ENCODE data around the gene AFAP1.

The AFAP1 gene

GRCh38 chr4:7721984-7722551 is 217.6 kb downstream of the AFAP1 start:
- no peak for TF ChIP-seq GATA2 (IDR thresholded peaks at IDR 0.05; ENCODE audit: low read depth, low read length)
- TF ChIP-seq GATA3 (IDR thresholded peaks at IDR 0.05; ENCODE audit: low read depth, low read length), result no peak

GRCh38 chr4:7719354-7720174 is 220.1 kb downstream of the AFAP1 start:
- TF ChIP-seq GATA3 (IDR thresholded peaks at IDR 0.05; ENCODE audit: low read depth, low read length) (no peak), GATA2 (IDR thresholded peaks at IDR 0.05; ENCODE audit: low read depth, low read length) (no peak)

DNA sequence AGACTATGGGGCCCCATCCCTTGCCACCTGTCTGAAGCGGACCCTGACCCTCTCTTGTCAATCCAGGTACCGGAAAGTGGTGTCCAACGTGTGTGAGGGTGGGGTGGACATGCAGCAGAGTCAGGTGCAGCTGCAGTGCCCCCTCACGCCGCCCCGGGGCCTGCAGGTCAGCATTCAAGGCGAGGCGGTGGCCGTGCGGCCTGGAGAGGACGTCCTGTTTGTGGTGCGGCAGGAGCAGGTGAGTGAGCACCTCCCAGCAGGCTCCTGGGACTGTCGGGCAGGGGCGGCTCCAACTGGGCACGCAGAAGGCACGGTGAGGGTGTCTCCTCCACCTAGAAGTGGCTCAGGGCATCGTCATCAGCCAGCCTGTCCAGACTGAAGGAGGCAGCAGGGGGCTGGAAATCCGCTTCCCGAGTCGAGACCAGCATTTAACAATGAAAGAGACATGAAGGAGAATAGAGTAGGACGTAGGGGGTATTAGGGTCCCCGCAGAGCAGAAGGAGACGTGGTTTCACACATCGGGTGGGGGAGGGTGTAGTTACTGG is 221.6 kb downstream of the AFAP1 start:
- TF ChIP-seq GATA2 (IDR thresholded peaks at IDR 0.05; ENCODE audit: low read depth, low read length) (no peak), GATA3 (IDR thresholded peaks at IDR 0.05; ENCODE audit: low read depth, low read length) (no peak)

DNA sequence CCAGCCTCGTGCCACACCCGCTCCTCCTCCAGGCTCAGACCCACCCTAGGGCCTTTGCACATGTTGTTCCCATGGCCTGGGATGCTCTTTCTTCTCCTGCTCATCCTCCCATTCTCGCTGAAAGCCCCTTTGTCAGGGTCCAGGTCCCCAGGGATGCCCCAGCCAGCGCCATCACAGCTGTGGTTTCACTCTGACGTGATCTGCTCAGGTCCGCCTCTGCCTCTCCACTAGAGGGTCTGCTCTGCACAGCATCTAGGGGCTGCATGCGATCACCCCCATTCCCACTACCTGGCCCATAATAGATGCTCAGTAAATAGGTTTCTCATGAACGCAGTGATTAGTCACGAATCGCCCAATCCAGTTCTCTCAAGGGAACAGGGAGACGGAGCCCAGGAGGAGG is 222.5 kb downstream of the AFAP1 start:
- TF ChIP-seq GATA3 (IDR thresholded peaks at IDR 0.05; ENCODE audit: low read depth, low read length) (no peak), GATA2 (IDR thresholded peaks at IDR 0.05; ENCODE audit: low read depth, low read length) (no peak)

GRCh38 chr4:7716010-7716721 is 223.5 kb downstream of the AFAP1 start:
- TF ChIP-seq GATA3 (IDR thresholded peaks at IDR 0.05; ENCODE audit: low read depth, low read length) (no peak), GATA2 (IDR thresholded peaks at IDR 0.05; ENCODE audit: low read depth, low read length) (no peak)

DNA sequence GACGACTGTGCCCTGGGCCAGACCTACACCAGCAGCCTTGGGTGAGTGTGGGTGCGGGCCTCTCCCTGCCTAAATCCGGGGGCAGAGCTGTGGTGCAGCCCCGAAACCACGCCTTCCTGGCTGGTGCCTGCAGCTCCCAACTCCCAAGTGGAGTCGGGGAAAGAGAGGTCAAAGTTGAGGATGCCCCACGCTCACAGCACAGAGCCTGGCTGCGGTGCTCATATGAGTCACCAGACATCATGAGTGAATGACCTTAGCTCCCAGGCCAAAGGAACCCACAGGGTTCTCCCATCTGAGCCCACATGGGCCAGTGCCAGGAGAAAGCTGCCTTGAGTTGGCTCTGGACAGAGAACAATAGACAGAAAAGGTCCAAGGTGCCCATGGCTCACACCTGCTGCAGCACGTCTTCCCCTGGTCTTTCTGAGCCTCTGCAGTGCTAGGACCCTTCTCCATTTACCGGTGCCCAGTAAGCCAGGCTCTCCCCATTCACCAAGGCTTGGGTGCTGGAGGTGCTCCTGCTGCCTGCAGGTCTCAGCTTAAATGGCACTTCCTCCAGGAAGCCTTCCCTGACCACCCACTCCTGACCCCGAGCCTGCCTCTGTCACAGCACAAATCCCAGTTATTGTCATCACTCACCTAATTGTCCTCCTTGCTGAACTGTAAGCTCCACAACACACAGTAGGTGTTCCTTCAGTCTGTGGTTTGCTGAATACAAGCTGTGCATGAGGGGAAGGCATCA is 224.2 kb downstream of the AFAP1 start:
- TF ChIP-seq GATA3 (IDR thresholded peaks at IDR 0.05; ENCODE audit: low read depth, low read length), result no peak
- TF ChIP-seq GATA2 (IDR thresholded peaks at IDR 0.05; ENCODE audit: low read depth, low read length), result no peak

DNA sequence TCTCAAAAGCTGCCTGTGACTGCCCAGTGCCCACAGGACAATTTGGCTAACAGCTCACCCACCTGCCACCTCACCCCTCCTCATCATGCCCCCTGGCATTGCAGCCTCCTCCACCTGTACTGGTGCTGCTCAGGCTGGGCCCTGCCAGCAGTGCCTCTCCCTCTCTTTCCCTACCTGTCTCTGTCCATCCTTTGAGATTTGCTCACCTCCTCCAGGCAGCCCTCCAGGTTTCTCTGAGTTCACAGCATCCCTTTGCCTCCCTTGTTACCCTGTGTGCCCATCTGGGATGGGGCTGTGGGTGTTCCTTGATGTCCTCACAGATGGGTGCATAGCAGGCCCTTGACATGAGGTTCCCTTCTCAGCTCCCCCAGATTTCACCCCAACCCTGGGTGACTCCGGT is 224.9 kb downstream of the AFAP1 start:
- TF ChIP-seq GATA2 (IDR thresholded peaks at IDR 0.05; ENCODE audit: low read depth, low read length) (no peak), GATA3 (IDR thresholded peaks at IDR 0.05; ENCODE audit: low read depth, low read length) (no peak)

- no peak for TF ChIP-seq GATA2 (IDR thresholded peaks at IDR 0.05; ENCODE audit: low read depth, low read length)
- TF ChIP-seq GATA3 (IDR thresholded peaks at IDR 0.05; ENCODE audit: low read depth, low read length), result no peak
These were observed 225.5 kb downstream of the AFAP1 start for GRCh38 chr4:7714176-7714575.

- TF ChIP-seq GATA3 (IDR thresholded peaks at IDR 0.05; ENCODE audit: low read depth, low read length) (no peak), GATA2 (IDR thresholded peaks at IDR 0.05; ENCODE audit: low read depth, low read length) (no peak)
These were observed 225.9 kb downstream of the AFAP1 start for GRCh38 chr4:7713757-7714156.

DNA sequence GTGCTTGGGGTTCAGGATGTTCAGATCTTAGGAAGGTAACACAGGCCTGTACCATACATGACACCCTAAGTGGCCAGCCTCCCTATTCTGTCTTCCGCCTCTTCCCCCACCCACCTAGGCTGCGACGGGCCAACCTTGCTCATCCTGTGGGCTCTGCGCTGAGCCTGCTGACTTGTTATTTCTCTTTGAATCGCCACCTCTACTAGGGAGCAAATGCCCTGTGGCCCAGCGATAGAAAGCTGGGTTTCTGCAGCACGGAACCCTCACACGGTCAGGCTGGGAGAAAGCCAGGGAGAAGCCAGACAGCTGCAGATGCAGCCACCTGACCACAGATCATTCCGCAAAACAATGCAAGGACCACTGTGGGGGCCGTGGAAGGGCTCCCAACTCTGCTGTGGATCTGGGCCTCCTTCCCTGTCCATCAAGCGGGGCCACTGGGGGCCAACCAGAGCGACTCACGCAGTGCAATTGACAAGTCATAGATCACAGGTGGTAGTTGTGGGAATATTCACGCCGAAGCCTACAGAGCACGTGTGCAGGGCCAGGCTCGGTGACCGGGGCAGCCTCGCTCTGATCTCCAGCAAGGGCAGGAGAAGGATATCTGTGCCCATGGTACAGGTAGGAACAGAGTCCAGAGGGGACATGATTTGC is 227.5 kb downstream of the AFAP1 start:
- TF ChIP-seq GATA3 (IDR thresholded peaks at IDR 0.05; ENCODE audit: low read depth, low read length) (no peak), GATA2 (IDR thresholded peaks at IDR 0.05; ENCODE audit: low read depth, low read length) (no peak)

- TF ChIP-seq GATA2 (IDR thresholded peaks at IDR 0.05; ENCODE audit: low read depth, low read length), result no peak
- TF ChIP-seq GATA3 (IDR thresholded peaks at IDR 0.05; ENCODE audit: low read depth, low read length), result no peak
These were observed 228.2 kb downstream of the AFAP1 start for GRCh38 chr4:7711307-7711963.

DNA sequence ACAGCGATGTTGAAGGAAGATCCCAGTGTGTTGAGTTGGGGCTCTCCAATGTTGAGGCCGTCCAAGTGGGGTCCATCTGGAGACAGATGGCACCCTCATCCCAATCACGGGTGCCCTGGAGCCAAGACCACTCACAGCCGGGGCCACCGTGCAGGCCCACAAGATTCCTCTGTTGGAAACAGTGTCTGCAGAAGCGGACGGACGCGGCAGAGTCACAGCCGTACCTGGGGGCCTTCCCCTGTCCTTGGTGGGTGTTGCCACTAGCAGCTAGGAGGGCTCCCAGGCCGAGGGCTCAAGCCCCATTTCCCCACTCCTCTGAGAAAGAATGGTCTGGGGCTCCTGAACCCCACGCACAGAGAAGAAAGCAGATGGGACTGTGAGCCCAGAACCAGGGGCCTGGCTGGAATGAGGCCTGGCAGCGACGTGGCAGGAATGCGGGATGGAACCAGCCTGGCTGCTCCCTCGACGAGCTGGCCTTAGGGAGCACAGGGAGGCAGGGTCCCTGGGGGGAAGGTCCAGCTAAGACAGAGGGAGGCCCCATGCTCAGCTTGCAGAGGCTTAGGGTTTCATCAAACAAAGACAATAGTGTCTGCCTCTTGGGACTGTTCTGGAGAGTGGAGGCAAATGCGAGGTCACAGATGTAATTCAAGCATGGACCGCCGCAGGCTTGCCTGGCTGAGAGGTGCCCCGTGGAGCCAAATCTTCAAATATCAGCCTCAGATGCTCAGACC is 228.9 kb downstream of the AFAP1 start:
- TF ChIP-seq GATA2 (IDR thresholded peaks at IDR 0.05; ENCODE audit: low read depth, low read length) (no peak), GATA3 (IDR thresholded peaks at IDR 0.05; ENCODE audit: low read depth, low read length) (no peak)

Measured in SH-SY5Y (cell line).